ENCODE results near the gene KCNT1.

GRCh38 chr9:135763716-135764446 lies 61.9 kb downstream of the KCNT1 start:
- TF ChIP-seq CTCF (IDR thresholded peaks at IDR 0.05; ENCODE audit: low read depth, low read length) (no peak), EZH2phosphoT487 (IDR thresholded peaks at IDR 0.05; ENCODE audit: low read depth) (no peak)

All from OCI-LY3 (cell line).